ENCODE measurements around the gene TMEM88.

TMEM88 gene

DNA sequence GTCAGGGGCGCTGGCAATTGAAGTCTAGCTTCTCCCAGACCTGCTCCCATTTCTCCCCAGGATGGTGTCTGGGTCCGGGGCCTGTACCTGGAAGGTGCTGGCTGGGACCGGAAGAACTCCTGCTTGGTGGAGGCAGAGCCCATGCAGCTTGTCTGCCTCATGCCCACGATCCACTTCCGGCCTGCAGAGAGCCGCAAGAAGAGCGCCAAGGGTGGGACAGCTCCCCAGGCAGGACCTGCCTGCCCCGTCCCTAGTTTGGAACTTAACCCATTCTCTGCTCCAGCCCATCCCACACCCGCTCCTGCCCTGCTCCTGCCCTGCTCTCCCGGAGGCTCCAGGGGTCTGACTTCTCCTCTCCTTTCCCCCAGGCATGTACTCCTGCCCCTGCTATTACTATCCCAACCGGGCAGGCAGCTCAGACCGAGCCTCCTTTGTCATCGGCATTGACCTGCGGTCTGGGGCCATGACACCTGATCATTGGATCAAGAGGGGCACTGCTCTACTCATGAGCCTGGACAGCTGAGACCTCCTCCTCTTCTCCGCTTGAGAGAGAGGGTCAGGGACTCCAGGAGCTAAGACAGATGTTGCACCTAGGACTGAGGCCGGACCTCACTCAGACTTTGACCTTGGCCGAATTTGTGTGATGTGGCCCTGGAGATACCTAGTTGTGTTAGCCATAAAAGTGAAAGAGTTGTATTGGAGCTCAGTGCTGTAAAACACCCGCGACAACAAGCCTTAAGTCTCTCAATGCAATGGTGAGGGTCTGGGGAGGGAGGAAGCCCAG lies 21.7 kb upstream of the TMEM88 start:
- no peak for DNase-seq

DNA sequence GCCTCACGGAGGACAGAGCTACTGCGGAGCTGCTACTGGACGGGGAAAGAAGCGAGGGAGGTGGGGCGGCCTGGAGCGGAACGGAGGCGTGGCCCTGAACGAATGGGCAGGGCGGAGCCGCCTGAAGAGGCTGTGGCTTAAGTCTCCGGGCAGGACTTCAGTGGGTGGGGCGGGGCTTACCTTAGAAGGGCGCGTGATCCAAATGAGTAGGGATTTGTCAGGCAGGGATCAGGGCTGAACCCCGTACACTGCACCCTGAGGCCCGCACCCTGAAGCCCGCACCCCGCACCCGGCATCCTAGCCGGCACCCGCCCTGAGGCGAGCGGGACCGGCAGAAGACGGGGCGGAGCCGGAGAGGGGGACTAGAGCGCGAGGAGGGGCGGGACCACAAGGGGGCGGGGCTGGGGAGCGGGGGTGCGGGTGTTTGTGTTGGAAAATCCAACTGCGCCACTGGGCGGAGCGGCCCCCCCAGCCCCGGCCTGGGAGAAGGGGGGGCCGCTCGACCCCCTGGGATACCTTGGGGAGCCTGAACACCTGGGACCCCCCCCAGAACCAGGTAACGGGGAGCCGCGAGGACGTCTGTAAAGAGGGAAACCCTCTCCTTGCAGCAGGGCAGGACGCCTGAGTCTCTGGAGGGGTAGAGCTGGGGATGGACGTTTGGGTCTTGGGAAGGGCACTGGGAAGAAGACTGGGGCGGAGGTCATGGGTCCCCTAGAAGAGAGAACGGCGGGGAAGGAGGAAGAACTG lies 20.9 kb upstream of the TMEM88 start, which contains the start of gene KDM6B:
Gene KDM6B (plus strand): TSS at position 423 of the 747 bp plus-strand sequence. CDS start 11,338 bp downstream, outside the sequence.
- DNase-seq: peak; percentile 85

DNA sequence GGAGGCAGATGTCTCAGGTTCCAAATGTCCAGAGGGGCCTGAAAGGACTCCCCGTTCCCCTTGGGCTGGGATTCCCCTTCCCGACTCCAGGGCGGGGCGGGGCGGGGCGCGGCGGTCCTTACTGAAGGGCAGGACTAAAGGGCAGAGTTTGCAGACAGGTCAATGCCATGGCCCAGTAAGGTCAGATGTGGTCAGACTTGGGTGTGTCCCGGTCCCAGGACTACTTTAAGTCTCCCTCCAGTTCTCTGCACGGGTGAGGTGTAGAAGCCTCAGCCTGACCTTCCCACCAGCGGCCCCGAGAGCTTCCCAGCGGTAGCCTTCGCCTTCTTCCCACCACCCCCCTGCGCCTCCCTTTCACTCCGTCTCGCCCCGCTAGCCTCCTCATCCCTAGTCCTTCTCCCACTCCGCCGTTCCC lies 20.3 kb upstream of the TMEM88 start:
- DNase-seq: no peak

DNA sequence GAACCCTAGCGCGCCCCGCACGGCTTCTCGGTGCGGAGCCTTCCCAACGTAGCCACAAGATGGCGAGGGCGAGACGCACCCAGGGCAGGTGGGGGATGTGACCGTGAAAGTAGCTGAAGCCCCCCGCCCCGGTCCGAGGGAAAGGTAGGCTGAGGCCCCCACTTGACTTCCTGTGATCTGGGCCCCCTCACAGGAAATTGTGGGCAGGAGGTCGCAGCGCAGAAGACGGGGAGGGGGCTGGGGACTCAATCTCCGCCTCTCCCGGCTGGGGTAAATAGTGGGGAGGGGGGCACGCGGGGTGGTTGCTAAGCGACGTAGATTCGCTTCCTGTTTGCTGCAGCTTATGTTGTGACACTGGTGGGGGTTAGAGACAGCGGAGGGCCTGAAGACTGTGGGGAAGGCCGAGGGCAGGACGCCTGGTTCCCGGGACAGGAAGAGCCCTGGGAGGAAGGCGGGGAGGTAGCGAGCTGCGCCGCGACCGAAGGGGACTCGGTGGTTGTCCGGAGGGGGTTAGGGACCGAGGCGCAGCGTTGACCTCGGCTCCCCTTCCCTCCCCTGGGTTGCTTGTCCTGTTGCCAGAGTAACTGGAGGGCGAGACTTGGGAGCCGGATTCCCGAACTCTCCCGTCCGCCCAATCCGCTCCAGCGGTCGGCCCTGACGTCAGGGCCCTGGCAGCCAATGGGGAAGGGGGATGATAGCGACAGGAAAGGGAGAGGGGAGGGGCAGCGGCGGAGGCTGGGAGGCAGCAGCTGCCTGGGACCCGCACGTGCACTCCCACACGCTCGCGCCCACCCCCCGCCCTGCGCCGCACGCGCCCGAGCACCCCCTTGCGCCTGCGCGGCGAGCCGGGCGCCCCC lies 19.7 kb upstream of the TMEM88 start:
- DNase-seq: peak; percentile 99

DNA sequence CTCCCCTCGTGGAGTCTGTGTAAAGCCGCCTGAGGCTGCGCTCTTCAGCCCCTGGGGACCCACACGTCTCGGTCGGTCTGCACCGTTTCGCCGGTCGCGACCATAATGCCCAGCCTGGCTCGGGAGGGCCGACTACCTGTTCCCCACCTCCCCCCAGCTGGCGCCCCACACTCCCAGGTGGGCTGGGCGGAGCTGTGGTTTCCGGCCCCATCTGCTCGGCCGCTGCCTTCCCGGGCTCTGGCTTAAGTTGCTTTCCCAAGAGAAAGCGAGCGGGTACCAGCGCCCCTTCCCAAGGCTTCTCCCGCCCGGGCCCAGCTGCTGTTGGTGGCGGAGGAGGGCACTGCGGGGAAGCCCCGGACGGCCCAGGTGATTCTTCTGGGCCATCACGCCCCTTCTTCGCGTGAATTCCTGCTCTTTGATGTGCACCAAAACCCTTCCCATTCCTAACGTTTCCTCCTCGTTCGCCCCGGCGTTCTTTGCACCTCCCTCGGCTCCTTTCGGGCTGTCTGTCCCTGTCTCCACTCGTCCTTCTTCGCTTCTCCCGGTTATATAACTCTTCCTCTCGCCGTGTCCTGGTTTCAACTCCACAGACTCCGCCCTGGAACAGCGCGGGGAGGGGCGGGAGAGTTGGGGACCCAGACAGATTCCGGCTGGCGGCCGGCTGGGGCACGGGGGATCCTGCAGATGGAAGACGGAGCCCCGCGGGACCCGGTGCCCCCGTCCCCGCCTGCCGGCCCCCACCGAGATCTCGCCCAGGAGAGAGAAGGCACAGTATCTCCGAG lies 18.9 kb upstream of the TMEM88 start:
- DNase-seq: peak; percentile 74

DNA sequence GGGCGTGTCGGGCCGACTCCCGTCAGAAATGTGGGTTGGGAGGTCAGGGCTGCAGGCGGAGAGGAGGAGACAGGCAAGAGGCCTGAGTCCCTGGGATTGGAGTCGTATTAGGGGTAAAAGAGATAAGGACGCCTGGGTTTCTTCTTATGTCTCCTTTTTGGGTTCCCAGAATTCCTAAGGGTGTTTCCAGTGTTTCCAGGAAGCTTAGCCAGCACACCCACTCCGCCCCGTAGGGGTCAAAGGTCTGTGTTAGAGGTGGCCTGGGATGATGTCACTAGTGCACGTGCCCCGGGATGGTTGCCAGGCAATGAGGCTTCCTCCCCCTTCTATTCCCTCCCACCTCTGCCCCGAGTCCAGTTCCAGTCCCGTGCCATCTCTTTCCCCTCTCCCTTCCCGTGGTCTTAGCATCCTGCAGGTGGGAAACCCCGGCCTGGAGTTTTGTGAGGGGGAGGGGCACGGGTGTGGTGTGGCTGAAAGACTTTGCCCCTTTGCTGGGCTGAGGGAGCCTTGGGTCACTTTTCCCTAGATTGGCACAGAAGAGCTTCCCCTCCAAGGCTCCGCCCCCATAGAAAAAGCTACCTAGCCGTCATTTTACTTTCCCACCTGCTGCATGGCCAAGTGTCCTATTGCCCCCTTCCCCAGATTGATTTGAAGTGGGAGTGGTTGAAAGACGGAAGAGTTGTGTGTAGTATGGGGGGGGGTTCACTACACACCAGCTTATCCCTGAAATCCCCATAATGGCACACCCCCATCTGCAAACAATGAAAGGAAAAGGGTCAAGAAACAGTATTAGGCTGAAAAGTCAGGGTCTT lies 18.1 kb upstream of the TMEM88 start:
- DNase-seq: peak; percentile 94

DNA sequence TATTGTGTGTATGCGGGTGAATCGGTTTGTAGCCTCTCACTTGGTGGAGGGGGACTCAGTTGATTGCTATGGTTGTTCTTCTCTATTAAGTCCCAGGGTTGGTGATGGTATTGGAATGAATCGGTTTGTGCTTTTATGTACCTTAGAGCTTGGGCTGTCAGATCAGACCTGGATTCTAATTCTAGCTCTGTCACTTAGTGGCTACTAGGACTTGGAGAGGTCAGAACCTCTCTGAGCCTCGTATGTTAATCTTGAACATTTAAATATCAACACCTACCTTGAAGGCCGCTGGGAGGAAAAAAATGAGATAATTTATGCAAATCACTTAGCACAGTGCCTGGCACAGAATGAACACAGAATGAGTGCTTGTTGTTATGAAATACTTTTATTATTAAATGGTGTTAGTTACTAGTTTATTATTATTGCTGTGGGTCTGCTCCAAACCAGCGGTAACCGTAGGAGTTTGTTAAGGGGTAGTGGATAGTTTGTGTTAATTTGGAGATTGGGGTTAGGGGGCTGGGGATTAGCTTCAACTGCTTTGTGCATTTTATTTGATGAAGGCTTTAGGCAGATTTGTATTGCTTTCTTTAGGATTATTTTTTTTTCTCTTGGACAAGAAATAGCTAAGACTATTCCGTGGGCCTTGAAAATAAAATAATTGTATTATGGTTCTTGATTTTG lies 17.3 kb upstream of the TMEM88 start:
- no peak for DNase-seq

DNA sequence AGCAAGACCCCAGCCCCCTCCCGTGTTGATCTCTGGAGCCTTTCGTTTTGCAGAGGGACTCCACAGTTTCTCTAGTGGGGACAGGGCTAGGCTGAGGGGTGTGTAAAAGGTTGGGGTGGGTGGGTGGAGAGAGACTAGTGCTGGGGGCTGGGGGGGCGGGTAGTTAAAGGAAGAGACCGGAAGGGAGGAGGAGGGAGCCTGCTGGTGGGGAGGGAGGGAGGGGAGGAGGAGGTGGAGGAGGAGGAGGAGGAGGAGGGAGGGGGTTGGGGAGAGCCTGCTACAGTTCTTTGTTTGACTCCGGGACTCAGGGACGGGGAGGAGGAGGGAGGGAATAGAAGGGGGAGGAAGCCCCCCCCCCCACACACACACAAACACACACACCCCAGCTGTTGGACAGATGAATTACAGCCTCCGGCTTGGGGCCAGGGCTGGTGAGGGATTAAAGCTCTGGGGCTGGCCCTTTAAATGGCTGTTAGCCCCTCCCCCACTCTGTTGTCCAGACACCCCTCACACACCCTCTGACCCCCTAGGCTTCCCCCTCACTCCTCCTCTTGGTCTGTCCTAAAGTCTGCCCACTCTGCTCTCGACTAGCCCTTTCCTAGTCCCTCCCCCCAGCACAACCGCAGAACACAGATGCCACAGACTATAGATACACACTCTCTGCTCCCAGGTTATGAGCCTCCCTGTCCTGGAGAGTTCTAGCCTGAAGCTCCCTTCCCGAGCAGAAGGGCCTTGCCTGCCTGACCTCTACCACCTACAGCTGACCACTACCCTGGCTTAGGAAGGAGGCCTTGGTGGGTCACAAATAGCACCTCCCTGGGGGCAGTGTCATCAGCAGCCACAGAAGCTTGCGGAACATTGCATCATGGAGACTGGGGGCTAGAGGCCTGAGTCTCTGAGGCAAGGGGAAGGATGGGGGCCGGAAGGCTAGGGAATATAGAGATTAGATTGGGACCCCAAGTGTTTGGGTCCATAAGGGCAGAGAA lies 16.5 kb upstream of the TMEM88 start:
- peak; percentile 90 for DNase-seq

DNA sequence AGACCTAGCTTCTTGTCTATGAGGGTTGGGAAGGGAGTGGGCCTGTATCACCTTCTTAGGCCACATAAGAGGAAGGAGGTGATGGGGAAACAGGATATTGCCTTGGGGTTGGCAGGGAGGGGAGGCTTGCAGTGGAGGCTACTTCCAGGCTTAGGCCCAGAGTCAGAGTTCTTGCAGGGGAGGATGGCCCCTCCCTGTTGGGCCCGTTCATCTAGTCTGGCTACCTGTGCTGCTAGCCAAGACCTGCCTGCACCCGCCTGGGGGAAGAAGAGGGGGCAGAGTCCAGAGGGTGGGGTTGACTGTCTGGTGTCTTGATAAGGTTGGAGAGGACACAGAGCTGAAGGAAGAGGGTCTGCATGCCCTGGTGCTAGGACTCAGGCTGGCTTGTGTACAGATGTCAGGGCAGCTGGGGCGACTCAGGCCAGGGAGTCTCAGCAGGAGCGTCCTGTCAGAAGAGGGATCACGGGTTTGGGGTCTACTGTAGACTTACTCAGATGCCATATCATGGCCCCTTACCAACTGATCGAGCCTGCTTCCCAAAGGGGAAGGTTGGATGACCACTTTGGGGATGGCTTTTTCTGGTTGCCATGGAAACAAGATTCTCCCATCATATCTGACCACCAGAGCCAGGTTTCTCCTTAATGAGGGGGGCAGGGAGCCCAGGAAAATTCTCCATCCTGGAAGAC lies 15.5 kb upstream of the TMEM88 start:
- DNase-seq: no peak

DNA sequence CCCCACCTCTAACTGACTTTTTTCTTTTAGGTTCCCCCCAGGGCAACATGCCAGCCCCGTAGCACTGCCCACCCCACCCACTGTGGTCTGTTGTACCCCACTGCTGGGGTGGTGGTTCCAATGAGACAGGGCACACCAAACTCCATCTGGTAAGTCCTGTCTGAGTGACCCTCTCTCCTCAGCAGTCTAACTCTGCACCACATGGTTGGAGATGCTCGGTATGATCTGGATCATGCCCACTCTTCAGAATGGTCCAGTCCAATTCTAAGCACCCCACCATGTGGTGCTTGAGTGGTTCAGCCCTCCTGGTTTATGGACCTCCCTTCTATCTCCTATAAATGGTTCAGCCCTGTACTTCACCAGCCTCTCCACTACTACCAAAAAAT lies 15.0 kb upstream of the TMEM88 start:
- peak; percentile 66 for DNase-seq

DNA sequence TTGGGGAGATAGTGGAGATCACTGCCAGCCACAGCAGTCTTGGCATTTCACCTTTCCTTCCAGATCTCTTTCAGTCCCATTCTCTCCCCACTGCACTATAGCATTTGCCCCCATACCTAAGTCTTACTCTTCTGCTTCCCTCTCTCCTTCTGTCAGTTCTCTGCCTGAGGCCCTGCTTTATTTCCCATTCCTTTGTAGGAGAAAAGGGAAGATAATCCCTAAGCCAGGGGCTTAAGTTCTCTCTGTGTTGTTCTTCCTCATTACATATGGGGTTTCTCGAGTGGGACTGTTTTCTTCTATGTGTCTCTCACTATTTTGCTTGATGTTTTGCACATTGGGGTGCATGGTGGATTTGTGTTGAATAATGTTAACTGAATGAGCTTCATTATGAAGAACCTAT lies 14.4 kb upstream of the TMEM88 start:
- no peak for DNase-seq

DNA sequence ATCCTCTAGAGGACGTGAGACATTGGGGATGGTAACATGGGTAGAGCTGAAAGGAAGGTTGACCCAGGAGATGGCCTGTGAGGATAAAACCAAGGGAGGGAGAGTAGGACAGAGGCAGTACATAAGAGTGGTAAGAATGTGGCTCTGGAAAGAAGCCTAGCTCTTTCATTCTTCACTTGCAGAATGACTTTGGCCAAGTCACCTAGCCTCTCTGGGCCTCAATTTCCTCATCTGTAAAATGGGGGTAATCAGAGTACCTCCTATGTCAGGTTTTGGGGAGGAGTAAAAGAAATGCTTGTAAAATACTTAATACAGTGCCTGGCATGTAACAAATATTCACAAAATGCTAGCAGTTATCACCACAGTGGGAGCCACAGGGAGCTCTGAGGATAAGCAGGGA lies 14.0 kb upstream of the TMEM88 start:
- DNase-seq: no peak

DNA sequence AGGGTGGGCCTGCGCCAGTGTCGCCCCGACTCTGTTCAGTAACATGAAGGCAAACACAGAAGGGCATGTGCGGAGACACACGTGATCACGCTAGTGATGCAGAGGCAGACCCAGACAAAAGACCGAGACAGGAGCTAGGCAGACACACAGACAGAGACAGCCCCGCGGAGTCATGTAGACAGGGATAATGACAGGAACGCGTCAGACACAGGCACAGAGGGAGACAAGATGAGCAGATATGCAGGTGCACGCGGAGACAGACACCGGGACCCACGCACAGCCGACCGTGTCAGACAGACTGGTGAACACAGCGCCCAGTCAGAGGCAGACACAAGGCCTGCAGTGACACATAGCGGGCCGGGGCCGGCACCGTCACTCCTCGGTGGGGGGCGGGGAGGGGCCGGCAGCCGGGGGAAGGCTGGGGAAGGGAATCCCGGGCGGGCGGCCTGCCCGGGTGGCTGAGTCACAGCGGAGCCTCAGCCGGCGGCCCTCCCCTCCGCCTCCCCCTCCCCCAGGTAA lies 13.4 kb upstream of the TMEM88 start:
- peak; percentile 94 for DNase-seq

DNA sequence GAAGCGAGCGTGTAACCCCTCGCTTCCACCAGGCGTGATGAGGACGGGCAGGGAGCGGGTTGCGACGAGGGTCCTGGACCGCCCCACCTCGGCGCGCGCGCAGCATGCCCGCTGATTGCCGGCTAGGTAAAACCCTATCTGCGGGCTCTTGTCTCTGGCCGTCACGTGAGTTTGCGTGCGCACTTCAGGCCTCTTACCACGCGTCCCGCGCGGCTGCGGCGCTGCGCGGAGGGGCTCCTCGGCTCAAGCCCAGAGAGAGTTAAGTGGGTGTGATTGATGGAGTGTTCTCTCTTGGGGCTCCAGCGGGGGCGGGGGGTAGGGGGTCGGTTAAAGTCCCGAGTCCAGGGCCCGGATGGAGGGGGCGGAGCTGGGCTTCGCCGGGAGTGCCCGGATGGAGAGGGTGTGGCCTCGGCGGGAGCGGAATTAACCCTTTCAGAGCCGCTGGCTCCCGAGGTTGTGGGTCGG lies 12.9 kb upstream of the TMEM88 start:
- DNase-seq: peak; percentile 90

DNA sequence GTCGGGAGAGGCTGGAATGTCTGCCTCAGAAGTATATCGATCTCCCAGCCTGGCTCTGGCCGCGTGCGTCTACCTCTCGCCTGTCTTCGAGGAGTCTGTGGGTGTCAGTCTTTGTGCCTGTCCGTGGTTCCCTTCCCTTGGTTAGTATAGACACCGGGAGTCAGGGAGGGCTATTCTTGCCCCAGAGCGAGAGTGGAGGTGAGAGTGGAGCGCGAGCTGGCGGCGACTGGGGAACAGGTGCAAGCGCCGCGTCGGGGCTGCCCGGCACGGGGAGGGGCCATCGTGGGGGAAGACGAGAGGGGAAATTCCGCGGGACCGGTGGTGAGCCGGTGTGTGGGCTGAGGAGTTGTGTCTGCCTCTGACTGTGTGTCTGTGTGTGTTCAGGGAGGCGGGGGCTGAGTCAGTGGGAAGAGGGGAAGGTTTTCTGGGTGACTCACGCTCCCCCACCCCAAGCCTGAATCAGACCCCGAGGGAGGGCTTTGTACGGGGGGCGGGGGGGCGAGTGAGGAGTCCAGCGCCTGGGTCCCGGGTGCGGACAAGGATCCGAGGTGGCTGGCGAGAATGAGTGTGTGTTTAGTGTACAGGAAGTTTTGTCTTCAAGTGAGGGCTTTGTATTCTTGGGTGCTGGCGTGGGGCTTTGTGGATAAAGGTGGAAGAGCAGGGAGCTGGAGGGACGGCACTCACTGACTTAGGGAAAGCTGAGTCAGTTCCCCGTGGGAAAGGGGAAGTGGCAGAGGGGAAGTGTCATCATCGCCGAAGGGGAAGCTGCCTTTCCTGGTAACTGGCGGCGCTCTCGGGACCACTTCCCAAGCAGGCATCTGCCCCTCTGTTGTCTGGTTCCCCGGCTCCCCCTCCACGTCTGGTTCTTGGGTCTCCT lies 12.2 kb upstream of the TMEM88 start:
- DNase-seq: peak; percentile 95

DNA sequence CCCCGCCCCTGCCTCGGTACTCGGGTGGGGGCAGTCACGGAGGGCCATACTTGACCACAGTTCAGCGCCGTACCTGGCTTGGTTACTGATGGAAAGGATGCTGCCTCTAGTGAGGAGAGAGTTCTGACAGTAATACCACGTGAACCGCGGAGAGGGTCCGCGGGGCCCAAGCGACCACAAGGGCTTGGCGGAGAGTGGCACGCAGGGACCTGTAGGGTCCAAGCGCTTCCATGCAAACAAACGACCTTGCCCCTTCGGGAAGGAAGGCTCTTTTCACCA lies 11.7 kb upstream of the TMEM88 start:
- DNase-seq: no peak

DNA sequence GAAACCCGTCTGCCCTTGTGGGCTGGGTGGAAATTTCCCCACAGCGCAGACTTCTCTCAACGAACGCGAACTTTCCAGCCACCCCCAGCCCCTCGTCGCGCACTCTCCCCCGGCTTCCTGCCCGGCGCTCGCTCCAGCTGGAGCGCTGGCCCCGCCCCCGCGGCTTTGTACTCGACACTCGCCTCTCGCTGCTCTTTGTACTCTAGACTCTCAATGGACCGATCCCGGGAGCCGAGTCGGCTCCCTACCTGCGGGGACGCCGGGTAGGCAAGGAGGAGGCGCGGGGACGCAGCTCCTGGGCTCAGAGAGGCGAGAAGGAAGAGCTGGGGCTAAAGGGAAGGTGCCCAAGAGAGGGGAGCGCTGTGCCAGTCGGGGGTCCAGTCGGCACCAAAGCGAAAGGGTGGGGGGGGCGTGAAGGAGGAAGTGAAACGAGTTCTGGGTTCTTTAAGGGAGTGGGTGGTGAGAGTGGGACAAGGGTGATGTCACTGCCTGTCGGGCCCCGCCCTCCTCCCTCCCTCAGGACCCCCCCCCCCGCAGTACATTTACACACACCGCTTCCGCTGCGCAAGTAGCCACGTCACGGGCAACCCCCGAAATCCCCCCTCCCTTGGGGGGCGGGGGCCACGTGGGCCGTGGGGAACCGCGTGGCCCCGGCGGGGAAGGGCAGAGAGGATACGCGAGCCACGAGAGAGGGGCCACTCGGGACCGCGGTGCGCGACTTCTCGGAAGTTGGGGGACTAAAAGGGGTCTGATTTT lies 11.2 kb upstream of the TMEM88 start:
- DNase-seq: peak; percentile 80
